HG02885 (cell line): ENCODE measurements around the gene AKR1C2.

ENCODE experiments used
- ATAC-seq: cut with Tn5 transposase; IDR thresholded peaks from one replicate; pipeline ENCODE4 v1.9.1; 2021; ENCODE audit warnings: mild to moderate bottlenecking; ENCODE audit not compliant: unreplicated experiment, poor library complexity

The AKR1C2 gene

DNA sequence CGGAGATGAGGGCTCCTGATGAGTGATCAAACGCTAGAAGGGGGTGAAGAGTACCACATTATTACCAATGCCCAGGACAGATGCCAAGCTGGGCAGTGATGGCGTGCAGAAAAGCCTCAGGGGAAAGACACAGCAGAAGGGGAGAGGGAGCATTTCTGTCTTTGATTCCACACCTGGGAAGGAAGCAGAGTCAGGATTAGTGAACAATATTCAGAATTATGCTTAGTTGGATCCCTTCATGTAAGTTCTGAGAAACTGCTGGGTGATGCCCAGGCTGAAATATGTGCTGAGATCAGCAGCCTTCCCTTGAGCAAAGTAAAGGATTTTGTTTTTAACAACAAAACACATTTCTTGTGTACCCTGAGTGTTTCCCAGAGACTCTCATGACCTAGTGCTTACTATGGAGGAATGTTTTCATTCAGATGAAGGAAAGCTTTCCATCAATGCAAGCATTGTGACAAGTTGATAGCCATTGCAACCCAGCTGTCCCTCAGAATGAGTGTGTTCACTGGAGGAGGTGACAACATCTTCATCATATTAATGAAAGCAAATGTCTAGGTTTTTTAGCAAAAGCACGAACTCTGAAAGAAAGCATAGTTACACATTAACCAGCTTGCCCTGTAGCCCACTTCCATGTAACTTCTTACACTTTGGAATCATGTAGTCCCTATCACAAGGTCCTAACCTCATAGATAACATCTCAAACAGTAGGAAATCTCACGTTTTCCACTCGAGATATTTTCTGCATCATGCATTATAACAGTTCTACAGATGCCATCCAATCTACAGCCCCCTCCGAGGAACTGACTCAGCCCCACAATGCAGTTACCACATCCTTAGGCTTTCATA lies 64.2 kb downstream of the AKR1C2 start:
- no peak for ATAC-seq
